Measurements from ENCODE around the gene KLHL29.

Gene KLHL29

DNA sequence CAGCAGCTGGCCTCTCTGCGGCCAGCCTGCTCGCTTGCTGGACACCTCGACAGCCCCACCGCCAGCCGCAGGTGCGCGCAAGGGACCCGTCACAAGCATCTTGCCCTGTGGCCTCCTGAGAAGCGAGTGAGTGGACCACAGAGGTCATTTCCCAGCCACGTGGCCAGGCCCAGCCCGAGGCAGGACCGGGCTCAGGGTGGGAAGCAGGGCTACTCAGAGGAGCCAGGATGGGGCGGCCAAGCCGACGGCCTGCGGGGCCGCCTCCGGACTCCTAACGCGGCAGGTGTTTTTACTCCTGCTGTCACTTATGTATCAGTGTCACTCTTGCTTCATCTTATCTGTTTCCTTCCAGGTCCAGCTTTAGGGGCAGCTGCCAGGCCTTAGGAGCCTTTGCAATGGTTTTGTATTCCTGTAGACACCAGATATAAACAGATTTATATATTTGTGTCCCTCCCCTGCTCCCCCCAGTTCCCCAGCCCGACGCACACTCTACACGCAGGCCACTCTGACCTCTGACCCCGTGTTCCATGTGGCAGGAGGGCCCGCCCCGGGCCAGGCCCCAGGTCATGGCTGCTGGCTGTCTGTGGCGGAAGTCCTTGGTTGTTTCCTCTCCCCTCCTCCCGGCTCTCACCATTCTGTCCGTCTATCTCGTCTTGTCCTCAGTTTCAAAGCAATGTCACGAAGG lies 305.6 kb downstream of the KLHL29 start:
- no peak for DNase-seq

DNA sequence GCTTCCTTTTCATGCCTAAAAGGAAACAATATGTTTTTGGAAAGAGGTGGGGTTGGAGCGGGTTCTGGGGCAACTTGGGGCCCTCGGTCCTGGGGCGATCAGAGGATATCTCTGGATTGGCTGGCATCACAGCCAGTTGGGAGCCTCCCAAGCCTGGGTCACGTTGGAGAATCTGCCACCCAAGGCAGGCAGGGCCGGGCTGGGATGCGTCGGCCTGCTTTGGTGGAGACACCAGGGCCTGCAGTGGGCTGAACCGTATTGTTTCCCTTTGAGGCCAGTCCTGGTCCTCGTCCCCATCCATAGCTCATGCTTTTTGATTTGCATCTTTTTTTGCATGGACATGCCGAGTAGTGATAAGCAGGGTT lies 306.1 kb downstream of the KLHL29 start:
- DNase-seq: no peak

DNA sequence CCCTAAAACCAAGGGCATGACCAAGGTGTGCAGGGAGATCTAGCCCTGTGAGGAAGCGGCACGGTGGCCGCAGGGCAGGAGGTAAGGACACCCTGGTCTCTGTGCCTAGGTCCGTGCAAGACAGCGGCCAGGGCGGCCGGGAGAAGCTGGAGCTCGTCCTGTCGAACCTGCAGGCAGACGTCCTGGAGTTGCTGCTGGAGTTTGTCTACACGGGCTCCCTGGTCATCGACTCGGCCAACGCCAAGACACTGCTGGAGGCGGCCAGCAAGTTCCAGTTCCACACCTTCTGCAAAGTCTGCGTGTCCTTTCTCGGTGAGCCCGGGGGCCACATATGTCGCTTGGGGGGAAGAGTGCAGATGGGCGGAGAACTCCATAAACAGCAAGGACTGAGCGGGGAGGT lies 306.6 kb downstream of the KLHL29 start:
- no peak for DNase-seq

DNA sequence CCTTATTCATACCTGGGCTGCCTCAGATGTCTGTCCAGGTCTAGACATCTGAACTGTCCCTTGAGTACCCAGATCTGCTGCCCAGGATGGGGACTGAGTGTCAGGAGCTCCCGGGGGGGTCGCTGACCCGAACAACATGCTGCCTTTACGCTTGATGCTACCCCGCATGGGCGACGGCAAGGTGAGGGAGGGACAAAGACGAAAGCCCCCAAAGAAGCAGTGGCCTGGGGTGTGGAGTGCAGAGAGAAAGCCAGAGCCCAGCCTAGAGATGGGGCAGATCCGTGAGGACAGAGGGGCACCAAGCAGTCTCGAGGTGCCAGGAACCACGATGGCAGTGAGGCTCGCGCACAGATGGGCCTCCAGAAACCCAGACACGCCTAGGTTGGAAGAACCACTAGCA lies 307.3 kb downstream of the KLHL29 start:
- no peak for DNase-seq

DNA sequence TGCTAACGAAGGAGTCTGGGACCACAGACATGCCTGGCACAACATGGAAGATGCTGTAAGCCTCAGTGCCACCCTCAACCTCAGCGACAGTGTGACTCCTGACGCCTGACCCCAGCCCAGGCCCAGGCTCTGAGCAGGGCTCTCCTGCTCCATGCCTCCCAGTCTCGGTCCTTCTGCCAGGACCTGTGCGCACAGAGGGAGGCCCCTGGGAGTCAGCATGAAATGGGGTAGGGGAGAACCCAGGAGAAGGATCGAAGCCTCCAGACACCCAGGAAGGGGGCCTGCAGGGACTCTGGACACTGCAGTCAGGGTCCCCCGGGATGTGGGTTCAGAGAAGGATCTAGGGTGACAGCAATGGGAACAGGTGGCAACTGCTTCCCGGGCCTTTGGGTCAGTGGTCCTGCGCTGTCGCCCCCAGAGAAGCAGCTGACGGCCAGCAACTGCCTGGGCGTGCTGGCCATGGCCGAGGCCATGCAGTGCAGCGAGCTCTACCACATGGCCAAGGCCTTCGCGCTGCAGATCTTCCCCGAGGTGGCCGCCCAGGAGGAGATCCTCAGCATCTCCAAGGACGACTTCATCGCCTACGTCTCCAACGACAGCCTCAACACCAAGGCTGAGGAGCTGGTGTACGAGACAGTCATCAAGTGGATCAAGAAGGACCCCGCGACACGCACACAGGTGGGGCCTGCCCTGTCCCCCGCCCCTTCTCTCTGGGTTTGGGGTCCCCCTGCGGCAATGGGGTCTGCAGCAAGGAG lies 308.0 kb downstream of the KLHL29 start:
- DNase-seq: no peak

DNA sequence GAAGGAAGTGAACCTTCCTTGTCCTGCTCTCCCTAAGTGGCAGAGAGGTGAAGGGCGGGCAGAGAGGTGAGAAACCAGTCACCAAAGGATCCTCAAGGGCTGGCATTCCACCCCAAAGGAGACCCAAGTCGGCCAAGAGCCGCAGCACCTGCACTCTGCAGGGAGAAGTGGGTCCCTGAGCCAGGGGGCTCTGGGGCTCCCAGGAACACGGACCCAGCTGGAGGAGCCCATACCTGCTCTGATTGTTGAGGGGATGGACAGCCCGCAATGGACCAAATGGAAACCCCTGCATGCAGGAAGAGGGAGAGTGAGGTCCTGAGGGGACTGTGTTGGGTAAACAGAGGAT lies 308.6 kb downstream of the KLHL29 start:
- no peak for DNase-seq

DNA sequence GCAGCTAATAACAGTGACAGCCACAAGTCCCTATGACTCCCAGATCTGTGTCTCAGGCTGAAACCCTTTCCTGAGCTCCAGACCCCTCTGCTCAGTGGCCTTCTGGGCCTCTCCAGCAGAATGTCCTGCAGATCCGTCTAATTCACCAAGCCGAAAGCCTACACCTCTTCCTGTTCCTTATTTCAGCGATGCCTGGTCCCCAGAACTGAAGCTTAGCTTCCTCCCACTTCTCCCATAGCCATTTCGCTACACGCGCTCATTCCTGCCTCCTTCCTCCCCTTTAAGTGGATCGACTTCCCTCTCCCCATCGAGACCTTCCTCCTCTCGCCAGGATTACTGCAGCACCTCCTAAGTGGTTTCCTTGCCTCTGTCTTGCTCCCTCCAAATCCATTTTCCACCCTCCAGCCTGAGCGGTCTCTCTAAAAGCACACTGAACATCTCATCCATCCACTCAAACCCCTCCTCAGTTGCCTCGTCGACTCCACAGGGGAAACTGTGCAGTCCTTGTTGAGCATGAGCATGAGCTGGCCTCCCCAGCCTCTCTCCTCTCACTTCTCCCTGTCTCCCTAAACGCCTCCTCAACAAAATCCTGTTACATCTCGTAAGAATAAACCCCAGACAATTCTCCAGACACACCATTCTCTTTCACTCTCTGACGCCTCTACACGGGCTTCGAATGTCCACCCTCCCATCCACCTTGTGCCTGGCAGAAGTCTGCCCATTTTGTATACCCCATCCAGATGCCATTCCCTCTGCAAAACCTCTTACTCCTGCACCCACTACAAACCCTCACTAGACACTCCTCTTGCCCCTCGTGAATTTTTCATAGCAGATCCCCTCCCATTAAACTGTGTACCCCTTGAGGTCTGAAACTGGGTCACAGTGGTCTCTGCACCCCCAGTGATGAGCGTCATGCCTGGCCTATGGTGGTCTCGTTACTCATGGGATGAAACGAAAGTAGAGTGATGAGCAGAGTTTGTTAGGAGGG lies 309.4 kb downstream of the KLHL29 start:
- no peak for DNase-seq

DNA sequence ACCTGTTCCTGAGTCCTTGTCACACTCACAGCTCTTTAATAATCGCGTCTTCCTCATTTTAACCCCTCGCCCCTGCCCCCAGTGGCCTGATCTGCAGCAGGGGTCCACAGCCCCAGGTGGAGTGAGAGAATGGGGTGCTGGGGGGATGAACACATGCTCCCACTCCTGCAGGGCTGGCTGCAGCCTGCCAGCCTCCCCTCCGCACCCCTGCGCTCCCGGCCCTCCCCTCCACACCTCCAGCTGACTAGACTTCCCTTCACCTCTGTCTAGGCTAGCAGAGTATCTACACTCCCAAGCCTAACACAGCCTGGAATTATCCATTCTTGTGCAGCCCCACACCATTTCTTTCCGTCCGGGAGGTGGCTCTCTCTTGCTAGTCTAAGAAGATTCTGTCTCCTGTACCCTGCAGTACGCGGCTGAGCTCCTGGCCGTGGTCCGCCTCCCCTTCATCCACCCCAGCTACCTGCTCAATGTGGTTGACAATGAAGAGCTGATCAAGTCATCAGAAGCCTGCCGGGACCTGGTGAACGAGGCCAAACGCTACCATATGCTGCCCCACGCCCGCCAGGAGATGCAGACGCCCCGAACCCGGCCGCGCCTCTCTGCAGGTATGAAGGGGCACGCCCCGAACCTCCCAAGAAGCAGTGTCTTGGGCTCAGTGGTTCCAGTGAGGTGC lies 310.4 kb downstream of the KLHL29 start:
- no peak for DNase-seq

DNA sequence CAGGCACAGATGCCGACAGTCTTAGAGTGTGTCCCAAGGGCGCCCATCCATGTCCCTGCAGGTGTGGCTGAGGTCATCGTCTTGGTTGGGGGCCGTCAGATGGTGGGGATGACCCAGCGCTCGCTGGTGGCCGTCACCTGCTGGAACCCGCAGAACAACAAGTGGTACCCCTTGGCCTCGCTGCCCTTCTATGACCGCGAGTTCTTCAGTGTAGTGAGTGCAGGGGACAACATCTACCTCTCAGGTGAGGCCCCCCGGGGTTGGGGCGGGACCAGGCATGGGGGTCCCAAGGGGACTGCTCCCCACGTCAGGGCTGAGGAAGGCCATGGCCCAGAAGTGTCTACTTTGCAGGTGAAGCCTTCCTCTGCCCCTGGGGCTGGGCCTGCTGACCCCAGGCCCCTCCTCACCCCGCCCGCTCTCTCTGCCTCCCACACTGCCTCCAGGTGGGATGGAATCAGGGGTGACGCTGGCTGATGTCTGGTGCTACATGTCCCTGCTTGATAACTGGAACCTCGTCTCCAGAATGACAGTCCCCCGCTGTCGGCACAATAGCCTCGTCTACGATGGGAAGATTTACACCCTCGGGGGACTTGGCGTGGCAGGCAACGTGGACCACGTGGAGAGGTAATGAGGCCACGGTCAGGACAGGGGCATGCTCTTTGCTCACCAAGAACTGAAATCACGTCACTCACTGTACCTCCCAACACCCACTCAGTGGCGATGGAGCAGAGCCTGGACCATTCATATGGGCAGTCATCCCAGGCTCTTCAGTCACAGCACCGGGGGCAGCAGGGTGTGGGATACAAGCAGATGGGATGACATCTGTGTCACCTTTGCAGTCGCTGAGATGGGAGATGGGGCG lies 311.1 kb downstream of the KLHL29 start:
- no peak for DNase-seq

DNA sequence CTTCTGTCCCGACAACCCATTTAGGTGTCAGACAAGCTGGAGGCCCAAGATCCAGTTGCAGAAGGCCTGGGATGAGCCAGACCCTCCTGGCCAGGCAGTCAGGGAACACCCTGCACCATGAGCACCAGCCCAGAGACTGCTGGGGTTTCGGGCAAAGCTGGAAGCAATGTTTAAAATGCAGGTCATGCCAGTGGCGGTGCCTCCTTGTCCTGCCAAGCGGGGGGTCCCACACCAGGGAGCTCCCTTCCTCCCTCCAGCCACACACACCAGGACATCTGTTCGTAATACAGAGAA lies 311.7 kb downstream of the KLHL29 start:
- no peak for DNase-seq

DNA sequence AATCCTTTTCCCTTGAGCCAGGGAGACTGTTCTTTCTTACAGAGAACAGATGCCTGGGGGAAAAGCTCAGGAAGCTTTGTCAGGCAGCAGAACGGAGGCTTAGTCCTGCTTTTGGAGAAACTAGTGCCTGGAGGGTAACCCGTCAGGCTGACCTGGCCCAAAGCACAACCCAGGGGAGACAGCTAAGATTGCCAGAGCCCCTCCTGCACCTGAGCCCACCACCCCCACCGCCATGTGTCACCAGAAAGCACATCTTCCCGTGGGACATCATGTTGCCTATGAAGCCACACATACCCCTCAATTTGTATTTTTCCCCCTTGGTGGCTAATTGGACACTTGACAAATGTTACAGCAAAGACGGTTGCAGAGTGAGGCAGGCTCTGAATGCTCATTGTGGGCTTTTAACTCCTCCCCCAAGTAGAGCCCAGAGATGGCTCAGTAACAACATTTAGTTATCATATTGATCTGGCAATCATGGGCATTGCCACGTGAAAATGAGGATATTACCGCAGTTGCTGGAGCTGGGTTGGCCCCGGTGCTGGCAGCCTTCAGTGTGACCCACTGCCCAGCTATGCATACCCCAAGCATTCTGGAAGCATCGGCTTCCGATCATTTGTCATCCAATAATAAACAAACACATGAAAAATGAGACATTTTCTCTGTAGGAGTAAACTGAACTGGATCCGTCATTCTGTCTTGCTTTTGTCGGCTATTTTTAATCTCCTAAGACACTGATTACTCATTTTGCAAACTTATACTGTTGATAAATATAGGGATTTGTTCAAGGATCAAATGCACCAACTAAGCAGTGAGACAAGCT lies 312.5 kb downstream of the KLHL29 start:
- peak; percentile 87 for DNase-seq

DNA sequence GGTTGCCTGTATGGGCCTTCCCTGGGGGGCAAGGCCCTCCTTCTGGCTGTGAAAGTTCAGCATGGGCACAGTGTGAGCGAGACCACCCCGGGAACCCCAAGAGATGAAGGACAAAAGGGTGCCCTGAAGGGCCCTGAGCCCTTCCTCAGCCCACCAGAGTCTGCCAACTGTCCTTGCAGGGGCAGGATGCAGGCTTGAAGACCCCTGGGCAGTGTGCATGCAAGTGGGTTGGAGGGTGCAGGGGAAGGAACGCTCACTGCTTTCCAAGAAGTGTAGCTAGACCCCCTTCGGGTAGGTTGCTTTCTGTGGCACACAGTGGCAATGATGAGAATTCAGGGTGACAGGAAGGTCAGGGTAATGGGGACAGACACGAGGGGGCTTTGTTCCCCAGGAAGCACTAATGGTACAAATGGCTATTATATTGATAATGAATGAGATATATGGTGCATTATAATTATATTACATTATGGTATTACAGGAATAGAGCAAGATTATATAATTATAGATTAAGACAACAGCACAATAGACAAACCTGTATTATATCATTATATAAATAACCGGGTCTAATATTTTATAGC lies 313.2 kb downstream of the KLHL29 start:
- no peak for DNase-seq

DNA sequence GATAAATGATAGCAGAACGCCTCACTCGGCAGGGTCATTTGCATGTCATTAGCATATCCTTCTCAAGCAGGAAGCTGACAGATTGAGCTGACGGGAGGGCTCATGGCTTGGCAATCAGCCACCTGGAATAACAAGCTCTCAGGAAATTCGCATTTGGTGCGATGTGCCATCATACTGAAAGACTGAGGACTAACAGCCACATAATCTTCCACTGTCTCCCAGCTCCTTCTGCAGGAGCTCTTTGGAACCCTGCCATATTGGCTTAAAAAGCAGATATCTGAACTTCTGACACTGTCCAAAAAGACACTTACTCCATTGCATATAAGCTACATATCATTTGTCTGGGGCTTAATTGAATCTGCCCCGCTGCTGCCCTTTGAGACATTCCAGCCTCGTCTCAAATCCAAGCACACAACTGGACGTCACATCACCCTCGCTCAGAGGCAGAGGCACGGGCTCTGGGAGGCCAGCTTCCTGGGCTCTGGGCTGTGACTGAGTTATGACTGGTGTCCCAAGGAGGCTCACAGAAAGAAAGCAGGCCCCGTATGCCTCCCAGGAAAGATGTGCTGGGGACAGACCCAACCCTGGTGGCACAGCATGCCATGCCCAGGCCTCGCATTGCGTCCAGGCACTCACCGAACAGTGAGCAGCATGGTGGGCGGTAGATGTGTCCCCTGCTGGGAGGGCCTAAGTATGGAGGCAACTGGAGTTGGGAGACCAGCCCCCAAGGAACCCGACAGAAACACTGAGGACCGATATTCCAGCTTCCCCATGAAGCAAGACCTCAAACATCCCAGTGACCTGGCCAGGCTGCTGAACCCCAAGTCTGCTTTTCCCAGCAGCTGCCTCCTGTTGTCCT lies 314.0 kb downstream of the KLHL29 start:
- DNase-seq: peak; percentile 11

DNA sequence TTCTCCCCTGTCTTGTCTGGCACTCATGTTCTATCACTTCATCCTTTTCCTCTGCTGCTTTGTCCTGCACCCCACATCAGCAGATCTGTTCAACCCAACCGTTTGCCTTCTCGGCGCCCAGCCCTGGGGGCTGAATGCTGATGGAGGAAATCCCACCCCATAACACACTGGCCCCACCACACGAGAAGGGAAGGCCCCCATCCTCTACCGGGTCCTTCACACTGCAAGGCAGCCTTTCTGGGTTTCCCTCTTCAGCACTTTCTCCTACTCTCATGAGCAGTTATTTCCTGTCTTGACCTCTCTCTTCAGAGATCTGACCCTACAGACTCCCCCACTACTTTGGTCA lies 314.6 kb downstream of the KLHL29 start:
- DNase-seq: no peak

DNA sequence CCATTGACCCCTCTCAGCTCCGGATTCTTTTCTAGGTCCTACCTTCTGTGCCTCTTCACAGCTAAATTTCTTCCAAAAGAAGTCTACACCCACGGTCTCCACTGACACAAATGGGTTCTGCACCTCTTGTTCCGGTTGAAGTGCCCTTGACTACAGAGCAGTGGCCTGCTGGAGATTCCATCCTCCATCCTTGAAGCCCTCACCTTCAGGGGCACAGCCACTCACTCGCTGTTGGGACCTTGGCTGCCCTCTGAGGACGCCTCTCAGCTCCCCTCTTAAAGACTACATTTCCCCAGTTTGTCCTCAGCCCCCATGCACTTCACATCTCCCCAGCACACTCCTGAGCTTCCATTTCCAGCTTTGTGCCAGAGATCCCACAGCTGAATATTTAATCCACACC lies 315.6 kb downstream of the KLHL29 start:
- DNase-seq: no peak

DNA sequence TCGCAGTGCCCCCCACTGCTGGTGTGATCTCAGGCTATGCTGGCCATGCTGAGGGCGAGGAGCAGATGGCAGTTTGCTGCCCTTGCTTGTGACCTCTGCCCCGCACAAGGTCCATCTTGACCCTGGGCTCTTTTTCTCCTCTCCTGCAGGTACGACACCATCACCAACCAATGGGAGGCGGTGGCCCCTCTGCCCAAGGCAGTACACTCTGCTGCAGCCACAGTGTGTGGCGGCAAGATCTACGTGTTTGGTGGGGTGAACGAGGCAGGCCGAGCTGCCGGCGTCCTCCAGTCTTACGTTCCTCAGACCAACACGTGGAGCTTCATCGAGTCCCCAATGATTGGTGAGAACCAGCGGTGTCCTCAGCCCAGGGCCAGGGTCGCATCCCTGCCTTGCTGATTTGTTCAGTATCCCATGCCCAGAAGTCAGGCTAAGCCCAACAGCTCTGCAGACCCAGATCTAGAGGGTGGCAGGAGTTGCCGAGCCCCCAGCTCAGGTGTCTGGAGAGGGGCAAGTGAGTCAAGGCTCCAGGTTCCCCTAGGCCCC lies 318.1 kb downstream of the KLHL29 start:
- no peak for DNase-seq

DNA sequence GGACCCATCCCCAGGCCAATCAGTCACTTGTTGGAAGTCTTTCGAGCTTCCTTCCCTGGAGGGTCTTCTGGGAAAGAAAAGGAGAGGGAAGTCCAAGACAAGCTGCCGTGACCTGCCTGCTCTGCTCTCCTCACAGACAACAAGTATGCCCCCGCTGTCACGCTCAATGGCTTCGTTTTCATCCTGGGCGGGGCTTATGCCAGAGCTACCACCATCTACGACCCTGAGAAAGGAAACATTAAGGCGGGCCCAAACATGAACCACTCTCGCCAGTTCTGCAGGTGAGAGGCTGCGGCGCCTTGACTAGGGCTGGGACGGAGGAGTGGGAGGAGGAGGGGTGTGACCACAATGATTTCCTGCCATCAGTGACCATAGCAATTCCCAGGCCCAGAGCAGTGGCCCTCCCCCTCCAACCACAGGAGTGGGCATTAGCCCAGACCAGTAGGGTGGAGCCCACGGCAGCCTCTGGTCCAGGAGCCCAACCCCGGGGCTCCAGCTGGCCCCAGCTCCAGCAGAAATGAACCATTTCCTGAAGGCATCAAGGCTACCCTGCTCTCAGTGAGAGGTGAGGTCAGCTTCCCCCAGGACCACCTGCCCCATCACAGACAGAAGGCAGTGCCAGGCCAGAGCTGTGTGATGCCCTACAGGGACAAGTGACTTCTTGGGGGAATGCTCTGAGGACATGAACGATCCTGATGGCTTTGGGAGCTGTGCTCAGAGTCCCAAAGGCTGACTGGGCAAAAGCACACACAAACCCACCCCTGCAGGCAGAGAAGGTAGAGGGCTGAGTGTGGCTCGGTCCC lies 318.8 kb downstream of the KLHL29 start:
- no peak for DNase-seq

DNA sequence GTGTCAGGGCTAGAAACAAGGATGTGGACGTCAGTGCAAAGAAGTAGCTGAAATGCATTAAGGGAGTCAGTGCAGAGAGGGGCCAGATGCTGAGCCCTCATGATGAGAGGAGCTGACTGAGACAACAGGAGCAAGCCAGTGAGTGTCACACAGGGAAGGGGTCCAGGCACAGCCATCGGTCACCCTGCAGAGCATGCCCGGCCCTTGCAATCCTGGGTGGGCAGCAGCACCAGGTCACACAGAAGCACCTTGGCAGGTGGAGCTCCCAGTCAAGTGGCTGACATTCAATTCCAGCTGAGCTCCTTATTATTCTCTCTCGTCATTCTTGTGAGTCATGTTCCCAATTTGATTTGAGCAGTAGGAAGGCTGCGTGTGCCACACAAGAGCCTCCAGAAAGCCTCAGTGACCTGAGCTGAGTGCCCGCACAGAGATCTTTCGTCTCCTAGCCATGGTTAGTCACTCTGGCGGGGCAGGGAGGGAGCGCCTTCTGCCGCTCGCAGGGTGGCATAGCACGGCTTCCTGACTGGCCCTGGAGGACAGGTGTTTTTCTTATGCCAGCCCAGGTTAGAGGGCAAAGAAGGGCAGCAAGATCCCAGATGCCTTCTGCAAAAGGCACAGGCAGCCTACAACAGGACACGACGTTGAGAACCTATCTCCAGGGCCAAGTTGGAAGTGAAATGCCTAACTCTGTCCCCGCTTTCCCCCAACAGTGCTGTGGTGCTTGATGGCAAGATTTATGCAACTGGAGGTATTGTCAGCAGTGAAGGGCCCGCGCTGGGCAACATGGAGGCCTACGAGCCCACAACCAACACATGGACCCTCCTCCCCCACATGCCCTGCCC lies 321.0 kb downstream of the KLHL29 start:
- no peak for DNase-seq

Data from HCEC 1CT (cell line).